Stimulated activated CD8-positive, alpha-beta memory T cell treated with anti-CD3 and anti-CD28 coated beads, Interleukin-2, amount 100 ng/mL, for 1 hour (primary cell): Measurements from ENCODE around the gene FRMPD4.
"Not testable (repeated sequence)": the region's sequence is repeated elsewhere in the genome, so short reads cannot be mapped to it uniquely, and the experiment has no call there.

Experiments used
- DNase-seq, 2 donors: peaks; one replicate each; pipeline ENCODE4 v3.0.0-alpha.2; 2020; ENCODE audit warnings: low read depth in 2 of 2

The FRMPD4 gene

DNA sequence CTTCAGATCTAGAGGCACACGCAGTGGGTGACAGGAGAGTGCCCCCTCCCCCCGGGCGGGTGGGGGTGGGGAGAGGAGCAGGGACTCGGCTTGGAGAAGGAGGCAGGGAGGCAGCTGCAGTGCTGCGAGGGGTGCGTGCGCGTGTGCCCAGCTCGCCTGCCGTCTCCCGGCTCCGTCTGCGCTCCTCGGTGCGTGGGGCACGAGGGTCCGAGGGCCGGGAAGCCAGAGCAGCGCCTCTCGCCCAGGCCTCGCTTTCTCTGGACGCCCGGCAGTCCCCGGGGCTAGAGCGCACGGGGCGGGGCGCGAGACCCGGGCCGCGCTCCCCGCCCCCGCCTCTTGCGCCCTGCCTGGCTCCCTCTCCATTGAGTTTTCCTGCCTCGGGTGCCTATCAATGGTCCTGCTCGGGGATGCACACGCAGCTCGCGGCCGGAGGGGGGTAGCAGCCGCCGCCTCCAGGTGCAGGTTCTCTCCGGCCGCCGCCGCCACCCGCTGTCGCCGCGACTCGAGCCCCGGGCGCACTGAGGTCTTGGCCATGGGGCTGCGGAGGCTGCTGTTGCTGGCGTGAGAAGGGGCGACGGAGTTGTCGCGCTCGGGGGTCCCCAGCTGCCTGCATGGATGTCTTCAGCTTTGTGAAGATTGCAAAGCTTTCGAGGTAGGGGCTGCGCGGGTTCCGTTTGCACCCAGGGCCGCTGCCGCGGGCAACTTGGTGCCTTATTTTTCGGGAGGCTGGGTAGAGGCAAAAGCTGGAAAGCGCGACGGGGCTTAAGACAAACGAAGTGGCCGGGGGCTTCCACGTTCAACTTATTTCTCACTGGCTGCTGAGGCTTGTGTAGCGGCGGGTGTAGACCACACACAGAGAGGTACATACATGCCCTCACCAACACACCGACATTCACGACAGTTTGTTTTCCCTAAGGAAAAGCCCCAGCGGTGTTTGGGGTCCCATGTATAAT lies at the start of gene FRMPD4:
Gene FRMPD4, plus strand, starts transcription at position 113 of the 953 bp plus-strand sequence. Its CDS starts 499 bp downstream, at position 612.
- no peak for DNase-seq

DNA sequence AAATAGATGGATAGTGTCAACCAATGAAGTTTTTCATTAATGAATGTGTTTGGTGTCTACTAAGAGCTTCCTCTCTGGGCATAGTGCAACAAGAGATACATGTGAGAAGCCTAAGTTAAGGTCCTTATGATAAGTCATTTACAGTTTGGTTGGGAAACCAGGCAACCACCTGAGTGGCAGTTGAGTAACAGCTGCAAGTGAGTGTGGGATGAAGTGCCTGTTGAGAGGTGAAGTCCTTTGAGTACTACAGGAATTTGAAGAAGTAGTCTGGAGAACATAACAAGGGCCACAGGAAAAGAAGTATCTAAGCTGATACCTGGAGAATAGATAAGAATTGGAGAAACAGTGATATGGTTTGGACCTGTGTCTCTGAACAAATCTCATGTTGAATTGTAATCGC lies 48.5 kb upstream of the FRMPD4 start:
- DNase-seq = no peak

DNA sequence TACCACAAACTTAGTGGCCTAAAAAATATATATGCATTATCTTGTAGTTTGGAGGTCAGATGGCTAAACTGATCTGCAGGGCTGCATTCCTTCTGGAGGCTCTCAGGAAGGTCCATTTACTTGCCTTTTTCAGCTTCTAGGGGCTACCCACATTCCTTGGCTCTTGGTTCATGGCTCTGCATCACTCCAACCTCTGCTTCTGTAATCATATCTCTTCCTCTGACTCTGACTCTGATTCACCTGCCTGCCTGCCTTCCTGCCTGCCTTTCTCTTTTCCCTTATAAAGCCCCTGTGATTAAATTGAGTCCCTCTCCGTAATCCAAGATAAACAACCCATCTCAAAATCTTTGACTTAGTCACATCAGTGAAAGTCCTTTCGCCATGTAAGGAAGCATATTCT lies 25.0 kb upstream of the FRMPD4 start:
- DNase-seq = no peak

DNA sequence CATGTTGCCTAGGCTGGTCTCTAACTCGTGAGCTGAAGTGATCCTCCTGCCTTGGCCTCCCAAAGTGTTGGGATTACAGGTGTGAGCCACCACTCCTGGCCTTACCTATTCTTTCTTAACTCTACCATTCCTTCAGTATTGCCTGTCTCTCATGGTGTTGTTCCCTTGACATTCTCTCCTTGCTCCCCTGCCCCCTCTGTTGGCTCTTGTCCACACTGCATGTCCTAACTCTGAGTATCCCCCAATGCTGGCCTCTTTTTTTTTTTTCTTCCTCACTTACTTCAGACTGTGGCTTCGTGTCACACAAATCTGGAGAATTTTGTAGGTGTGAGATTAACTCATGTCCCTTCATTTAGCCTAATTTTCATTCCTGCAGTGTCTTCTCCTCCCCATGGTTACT lies 22.9 kb upstream of the FRMPD4 start:
- DNase-seq = no peak

DNA sequence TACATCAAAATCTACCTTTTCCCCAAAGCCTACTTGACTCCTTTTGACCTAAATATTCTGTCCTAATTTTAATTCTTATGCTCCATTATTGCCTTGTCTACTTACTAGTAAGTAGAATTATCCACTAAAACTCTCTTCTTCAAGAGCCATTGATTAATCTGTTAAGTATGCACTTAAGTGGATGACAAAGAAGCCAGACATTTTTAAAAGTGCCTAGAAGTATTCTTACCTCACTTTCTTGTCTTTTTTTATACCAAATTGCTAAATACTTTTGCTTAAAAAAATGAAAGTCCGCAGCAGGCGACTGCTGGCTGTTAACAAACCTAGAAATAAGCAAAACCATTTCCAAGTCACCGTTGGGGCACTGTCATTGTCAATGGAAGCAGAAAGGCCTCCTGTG lies 20.1 kb upstream of the FRMPD4 start:
- no peak for DNase-seq

DNA sequence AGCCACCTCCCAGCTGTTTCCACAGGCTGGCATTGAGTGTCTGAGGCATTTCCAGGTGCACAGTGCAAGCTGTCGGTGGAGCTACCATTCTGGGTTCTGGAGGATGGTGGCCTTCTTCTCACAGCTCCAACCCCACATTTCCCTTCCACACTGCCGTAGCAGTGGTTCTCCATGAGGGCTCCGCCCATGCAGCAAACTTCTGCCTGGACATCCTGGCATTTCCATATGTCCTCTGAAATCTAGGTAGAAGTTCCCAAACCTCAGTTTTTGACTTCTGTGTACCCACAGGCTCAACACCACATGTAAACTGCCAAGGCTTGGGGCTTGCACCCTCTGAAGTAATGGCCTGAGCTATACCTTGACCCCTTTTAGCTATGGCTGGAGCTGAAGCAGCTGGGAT lies 10.3 kb upstream of the FRMPD4 start:
- no peak for DNase-seq

DNA sequence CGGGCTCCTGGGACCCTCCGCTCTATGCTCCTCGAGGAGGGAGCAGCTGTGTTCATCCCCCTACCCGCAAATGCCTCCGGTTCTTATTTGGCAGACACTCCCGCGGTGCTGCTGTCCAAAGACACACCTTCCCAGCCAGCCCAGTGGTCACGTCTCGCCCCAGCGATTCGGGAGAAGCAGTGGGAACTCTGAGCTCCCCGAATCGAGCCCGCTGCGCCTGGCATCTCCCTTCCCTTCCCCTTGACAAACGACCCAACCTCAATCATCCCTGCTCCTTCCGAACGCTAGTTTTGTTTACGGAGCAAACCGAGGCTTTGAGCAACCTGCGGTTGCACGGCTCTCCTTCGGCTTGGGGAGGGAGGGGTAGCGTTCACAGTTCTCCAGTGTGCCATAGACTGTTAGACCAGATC lies 317 bp upstream of the FRMPD4 start:
- no peak for DNase-seq

DNA sequence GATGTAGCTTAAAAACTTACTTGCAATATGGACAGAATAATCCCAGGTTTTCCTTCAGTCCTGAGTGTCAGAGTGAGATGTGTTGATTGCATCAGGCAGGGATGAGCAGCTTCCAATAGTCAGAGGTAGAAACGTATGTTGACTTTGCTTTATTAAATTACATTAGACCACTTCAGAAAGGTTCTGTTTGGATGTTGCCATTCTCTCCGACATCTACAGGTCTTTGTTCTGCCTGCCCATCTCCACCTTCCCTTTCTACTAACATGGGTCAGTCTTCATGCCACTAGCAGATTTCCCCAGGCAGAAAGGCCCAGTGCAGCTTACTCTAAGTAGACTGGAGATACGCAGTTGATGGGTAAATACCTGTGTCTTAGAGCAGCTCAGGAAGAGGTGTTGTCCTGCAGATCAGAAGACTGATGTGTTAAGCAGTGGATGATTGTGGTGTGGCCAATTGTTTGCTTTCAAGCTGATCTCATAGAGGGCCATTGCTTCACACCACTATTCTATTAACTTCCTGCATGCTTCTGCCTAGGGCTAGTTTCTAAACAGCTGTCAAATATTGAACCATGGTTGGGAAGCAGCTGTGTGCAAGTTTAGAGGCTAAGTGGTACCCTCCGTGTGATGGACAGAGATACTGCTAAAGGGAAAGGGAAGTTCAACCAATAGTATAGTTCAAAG lies 1.8 kb downstream of the FRMPD4 start:
- no peak for DNase-seq

DNA sequence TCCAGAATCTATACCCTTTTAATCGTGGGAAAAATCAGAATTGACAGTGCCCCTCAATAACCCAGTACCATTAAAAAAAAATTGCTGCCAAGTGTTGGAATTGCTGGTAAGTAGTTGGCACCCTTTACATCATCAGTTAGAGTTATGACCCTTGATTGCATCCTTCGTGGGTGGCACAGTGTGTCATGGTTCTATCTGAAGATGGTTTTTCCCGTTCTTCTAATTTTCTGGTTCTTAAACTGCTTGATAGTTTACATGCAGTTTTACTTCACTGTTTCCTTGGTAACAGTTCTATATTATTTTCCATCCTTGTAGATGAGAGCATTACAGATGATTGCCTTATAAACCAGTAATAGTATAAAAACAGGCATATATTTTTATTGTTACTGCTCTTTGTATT lies 3.2 kb downstream of the FRMPD4 start:
- DNase-seq = no peak

DNA sequence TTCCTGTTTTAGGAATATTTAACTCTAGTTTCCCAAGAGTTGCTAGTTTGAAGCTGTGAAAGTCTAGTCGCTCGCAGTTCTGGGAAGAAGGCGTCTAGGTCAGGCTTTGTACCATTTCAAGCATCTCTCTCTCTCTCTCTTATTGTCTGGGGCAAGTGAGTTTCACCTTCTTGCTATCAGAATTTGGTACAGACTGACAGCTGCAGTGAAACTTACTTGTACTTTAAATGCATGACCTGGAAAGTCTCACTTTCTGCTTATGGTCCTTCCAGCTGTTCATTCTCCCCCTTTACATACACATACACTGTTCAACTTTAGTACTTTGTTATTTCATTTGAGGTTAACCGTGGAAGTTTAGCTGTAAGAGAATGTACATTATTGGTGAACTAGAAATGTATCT lies 4.4 kb downstream of the FRMPD4 start:
- DNase-seq = no peak

DNA sequence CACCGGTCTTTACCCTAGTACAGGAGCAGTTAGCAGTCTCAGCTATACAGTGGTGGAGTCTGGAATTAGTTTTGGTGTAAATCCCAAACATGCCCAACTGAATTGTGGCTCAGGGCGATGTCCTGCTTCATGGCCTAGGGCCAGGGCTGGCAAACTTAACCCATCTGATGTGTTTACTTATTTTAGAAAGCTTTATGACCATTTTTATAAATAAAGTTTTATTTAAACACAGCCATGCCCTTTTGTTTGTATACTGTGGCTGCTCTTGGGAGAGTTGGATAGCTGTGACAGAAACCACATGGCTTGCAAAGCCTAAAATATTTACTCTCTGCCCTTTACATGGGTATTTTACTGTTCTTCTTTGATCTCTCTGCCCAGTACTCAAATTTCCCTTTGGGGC lies 7.1 kb downstream of the FRMPD4 start:
- no peak for DNase-seq

DNA sequence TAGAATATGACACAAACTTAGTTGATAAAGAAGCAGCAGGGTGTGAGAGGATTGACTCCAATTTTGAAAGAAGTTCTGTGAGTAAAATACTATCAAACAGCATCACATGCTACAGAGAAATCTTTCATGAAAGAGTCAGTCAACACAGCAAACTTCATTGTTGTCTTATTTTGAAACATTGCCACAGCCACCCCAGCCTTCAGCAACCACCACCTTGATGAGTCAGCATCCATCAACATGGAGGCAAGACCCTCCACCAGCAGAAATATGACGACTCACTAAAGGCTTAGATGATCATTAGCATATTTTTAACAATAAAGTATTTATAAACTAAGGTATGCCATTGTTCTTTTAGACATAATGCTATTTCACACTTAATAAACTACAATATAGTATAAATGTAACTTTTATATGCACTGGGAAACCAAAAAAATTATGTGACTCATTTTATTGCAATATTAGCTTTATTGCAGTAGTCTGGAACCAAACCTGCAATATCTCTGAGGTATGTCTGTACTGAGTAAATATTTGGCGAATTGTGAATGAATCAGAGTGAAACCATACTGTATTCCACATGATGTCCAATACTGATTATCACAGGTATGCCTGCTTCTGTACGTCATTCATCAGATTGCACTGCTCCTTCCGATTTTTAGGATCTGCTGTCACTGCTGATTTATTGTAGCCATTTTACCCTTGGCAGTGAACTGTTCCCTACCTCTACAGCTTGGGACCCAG lies 11.6 kb downstream of the FRMPD4 start:
- DNase-seq = no peak

DNA sequence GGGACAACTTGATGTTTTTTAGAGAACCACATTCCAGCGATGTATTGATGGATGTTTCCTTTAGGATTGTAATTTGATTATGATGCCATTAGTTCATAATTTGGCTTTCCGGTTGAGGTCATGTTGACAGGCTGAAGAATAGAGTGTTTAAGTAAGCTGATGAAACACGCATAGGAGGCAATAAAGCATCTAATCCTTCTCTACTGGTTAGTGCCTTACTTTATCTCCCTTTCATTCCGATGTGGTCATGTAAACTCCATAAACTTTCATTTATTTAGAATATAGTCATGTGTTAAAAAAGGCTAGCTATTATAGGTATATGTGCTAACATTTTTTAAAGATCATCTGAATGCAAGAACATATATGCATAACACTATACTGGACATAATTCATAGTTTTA lies 15.0 kb downstream of the FRMPD4 start:
- no peak for DNase-seq

DNA sequence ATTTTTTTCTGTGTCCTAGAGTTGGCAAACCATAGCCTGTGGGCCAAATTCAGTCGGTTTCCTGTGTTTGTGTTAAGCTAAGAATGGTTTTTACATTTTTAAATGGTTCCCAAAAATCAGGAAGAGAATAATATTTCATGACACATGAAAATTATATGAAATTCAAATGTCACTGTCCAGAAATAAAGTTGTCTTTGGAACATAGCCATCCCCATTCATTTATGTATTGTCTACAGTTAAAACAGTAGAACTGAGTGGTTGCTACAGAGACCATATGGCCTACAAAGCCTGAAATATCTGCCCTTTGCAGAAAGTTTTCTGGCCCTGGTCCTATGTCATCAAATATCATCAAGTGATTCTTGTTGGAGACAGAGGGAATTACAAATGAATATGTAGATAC lies 15.5 kb downstream of the FRMPD4 start:
- DNase-seq = no peak

DNA sequence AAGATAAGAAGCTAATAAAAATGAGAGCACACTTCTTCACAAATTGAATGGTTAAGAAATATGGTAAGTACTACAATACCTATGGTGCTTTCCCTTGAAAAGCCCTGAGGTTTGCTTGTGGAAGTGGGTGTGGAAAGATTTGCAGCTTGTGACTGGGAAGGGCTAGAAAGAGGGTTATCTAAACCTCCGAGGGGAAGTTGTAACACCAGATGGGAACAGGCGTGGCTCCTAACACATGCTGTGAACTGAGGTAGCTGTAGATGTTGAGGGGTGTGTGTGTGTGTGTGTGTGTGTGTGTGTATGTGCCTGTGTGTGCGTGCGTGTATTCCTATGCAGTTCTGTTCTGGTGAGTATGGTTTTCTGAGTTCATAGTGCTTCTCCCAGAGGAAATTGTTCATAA lies 21.5 kb downstream of the FRMPD4 start:
- DNase-seq = no peak

DNA sequence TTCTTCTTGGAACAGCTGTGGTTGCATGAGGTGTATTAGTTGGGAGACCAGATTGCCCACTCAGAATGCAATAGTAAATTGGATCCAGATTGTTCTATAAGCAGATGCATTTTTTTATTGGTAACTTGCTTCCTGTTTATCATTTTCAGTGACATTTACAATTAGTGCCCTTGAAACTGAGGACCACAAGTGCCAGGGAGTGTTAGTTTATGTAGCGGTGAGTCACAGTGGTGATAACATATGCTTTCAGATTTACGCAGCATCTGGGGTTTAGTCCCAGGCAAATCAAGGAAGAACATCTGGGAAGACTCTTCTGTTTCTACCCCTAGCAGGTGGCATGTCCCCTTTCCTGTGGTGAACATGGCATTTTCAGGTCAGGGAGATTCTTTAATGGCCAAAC lies 24.1 kb downstream of the FRMPD4 start:
- no peak for DNase-seq

DNA sequence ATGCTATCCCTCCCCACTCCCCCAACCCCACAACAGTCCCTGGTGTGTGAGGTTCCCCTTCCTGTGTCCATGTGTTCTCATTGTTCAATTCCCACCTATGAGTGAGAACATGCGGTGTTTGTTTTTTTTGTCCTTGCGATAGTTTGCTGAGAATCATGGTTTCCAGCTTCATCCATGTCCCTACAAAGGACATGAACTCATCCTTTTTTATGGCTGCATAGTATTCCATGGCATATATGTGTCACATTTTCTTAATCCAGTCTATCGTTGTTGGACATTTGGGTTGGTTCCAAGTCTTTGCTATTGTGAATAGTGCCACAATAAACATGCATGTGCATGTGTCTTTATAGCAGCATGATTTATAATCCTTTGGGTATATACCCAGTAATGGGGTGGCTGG lies 25.9 kb downstream of the FRMPD4 start:
- not testable (repeated sequence) for DNase-seq

DNA sequence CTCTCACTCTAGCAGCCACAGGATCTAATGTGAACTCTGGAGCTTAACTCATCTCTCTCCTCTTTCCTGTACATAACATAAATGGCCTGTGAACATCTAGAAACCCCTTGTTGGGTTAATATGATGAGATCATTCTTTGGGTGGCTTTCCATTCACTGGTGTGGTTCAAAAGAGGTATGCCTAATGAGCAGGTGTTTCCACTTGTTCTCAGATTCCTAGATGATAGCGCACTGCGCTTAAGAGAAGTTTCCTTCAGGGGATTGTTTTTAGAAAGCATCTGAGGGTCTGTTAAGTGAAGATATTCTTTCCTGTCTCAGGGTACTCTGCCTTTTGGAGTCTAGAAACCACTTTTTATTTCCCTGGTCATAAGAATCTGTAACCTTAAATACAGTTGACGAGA lies 32.5 kb downstream of the FRMPD4 start:
- DNase-seq = no peak

DNA sequence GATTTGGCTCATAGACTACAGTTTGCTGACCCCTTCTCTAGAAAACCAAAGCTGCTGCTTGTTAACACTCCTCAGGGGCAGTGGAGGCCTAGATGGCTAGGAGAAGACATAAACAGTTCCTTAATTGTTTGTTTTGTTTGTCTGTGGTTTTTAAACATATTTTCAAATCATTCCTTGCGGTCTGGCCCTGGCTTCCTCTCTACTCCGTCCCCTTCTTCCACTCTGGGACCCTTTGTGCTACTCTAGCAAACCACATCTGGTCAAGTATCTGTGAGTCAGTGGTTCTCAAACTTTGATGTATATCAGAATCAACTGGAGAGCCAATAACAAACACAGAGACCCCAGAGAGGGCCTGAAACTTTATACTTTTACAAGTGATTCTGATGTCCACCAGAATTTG lies 36.1 kb downstream of the FRMPD4 start:
- no peak for DNase-seq

DNA sequence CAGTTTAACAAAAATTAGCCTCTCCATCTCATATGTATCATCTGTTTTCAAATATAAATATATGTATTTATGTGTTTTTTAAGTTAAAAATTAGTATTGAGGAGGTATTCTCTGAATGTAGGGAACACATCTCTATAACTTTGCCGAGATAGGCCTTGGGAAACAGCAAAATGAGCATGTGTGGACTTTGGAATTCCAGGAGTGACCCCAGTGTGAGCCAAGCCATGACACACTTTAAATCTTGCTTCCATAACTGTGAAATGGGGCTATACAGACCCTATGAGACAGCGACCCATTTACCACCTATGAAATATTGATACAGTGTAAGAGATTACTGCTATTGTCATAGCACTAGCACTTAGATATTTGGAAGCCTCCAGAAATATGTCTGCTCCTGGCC lies 58.8 kb downstream of the FRMPD4 start:
- DNase-seq = no peak

DNA sequence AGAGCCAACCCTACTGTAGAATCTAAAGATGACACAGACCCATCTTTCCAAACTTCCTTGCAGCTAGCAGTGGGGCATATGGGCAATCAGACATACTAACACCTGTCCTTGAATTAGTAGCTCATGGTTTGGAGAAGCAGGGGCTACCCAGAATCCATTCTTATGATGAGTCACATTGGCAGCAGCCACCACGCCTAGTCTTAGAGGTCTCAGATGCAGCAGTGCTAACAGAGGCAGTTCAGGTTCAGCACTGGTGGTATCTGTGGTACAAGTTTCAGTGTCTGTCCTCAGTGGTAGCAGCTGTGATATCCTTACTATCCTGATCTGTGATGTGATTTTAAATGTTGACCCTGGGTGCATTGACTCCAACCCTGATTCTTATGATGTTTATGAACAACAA lies 68.1 kb downstream of the FRMPD4 start:
- no peak for DNase-seq

DNA sequence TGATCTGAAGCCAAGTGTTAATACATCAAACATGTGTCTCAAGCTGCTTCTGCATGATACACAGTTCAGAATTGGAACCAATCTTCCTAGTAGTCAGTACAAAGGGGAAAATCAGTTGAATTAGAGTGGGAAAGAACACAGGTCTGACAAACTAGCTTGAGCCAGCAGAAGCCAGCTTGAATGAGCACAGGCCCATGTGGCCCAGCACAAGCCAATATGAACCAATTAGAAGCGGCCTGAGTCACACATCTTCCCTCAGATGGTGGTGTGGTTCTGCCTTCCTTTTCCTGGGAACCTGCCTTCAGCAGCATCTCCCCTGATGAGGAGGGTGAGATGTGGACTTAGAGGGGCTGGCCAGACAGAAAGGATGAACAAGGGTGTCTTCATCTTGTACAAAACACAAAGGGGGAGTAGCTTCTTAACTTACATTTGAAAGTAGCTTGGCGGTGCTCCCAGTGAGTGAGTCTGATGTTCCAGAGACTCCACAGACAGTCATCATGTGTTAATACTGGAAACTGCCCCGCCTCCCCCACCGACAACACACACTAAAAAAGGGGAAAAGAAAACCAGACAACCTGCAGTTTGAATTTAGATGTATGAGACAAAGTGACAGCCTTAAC lies 72.0 kb downstream of the FRMPD4 start:
- no peak for DNase-seq
